GM18873 (cell line): ENCODE data around the gene SYNDIG1.
"Not testable (repeated sequence)": the region's sequence is repeated elsewhere in the genome, so short reads cannot be mapped to it uniquely, and the experiment has no call there.

Experiments
- ATAC-seq: cut with Tn5 transposase; IDR thresholded peaks from one replicate; pipeline ENCODE4 v1.9.1; 2021; ENCODE audit warnings: mild to moderate bottlenecking, moderate library complexity, moderate number of reproducible peaks; ENCODE audit not compliant: unreplicated experiment, low FRiP score

The SYNDIG1 gene

DNA sequence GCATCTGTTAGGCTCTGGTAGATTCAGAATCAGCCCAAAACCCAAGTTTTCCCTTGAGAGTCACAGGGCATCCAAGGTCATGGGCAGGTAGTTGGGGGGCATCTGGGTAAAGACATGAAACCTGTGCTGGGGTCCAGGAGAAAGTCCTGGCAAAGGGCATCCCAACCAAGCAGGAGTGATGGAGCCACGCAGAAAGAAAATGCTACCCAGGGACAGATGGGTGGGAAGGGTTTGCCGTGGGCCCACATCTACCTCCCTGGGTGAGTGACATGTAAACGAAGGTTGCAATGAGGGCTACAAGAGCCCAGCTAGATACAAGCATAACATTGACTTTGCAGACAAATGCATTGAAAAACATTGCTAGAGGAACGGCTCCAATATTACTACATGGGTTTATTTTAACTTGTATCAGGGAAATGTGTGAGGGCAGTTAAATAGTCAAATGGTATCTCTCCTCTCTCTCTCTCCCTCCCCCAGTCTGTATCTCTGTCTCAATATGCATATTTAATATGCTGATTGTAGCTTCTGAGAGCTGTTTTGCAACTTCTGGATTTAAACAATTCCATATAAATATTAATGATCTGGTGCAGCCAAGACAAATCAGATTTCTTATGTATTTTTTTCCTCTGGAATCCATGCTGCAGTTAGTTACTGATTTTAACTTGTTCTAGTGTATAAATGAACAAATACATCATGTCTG is 135.7 kb downstream of the SYNDIG1 start:
- ATAC-seq, result no peak

DNA sequence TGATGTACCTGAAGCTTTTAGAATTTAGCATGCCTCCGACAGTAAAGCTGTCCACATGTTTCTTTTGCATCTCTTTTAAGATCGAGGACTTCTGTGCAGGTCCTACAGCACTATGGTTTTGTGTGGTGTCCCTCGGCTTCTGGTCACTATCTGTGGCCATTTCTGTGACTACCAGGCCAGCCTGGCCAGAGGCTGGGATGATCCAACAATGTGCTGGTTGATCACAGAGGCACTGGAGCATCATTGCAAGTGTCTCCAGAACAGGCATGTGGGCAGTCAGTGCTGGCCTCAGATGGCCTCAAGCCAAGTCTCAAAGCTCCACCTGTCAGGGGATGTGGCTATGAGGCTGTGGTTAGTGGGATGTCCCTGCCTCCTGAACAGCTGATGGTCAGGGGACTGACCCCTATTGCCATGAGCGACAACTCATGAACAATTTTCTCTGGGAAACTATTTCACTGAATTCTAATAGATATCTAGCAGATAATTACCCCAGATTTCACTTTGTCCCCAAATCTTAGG is 136.6 kb downstream of the SYNDIG1 start:
- no peak for ATAC-seq

DNA sequence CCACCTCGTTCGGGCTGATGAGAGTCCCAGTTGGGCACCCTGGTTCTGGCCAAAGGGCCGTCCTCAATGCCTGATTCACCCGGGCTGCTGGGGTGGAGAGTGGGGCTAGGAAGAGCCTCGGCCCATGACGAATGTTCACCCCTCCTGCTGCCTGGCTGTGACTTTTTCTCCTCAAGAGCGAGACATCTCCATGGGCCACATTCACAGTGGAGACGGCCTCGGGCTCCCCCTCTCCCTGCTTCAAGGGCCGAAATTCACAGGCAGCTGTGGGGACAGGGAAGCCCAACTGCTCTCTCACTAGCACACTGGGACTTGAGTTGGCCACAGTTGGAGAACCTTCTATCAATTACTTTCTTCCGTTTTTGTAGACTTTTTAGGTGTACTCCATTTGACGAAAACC is 138.0 kb downstream of the SYNDIG1 start:
- no peak for ATAC-seq

DNA sequence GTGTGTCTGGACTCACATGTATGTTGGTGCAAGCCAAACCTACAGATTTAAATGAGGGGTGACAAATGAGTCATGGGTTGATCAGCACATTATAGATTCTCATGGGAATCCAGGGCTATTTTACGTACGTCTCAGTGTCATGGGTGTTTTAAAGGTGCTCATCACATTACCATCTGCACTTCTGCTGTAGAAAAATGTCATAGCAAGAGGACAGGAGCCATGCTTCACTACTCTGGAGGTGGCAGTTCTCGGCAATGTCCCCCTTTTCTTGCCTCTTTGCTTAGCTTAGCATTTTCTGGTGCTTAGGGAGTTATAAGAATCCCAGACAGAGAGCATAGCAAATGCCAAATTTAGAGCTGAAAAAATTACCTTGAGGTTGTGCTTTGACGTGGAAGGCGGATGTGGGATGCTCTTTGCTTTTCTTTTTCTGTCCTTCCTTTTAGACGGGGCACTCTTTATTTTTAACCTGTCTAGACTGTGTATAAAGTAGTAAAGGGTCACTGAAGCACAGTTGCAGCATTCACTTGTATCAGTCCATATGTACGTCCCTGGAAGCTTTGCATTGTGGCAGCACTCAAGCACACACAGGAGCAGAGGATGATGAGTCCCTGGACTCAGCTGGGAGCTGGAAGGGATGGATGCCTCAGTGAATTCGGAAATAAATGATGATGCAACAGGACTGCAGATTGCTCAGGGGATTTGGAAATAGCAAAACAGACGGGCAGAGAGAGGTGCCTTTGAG is 139.7 kb downstream of the SYNDIG1 start:
- peak; percentile 44 for ATAC-seq

DNA sequence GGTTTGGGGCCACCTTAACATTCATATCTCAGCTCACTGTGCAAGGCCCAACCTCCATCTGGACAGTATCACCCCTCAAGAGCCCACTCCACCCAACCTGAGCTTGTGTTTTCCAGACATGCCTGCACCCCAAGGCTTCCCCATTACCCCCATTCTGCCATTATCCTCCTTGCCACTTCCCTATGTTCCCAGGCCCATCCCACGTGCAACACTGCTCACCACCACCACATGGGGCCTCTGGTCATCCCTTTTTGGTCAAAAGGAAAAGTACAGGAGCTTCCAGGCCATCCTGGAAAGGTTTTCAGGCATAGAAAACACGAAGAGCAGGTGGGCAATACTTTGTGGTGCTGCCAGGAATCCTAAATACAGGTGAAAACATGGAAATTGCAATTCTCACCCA is 140.3 kb downstream of the SYNDIG1 start:
- no peak for ATAC-seq

DNA sequence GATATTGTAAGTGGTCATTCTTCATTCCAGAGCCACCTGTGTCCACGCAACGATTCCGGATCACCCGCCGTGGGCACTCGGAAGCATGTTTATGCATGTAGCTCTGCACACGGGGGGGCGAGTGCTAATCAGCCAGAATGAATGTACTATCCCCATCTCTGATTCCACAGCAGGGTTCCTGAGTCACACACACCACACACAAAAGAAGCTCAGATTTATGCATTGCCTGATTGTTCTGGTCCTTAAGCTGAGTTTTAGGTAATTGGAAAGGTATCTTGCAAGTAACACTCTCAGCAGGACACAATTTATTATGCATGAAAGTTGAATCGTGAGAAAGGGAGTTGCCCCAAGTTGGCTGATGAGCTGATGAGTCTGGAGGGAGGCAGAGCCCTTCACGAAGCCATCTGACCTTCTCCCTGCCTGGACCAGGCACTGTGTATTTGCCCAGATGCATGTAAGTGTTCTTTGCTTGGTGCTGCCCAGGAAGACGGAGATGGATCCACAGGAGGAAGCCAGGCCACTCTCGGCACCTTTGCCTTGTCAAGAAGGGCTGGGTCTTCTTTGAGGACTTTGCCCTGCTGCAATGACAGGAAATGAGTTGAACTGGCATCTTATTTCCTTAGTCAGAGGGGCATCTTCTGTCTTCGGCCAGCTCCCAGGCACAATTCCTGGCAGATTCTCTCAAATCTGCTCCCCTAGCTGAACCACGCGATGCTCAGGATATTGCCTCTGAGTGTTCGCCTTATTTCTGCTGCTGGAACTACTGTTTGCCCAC is 141.1 kb downstream of the SYNDIG1 start:
- no peak for ATAC-seq

DNA sequence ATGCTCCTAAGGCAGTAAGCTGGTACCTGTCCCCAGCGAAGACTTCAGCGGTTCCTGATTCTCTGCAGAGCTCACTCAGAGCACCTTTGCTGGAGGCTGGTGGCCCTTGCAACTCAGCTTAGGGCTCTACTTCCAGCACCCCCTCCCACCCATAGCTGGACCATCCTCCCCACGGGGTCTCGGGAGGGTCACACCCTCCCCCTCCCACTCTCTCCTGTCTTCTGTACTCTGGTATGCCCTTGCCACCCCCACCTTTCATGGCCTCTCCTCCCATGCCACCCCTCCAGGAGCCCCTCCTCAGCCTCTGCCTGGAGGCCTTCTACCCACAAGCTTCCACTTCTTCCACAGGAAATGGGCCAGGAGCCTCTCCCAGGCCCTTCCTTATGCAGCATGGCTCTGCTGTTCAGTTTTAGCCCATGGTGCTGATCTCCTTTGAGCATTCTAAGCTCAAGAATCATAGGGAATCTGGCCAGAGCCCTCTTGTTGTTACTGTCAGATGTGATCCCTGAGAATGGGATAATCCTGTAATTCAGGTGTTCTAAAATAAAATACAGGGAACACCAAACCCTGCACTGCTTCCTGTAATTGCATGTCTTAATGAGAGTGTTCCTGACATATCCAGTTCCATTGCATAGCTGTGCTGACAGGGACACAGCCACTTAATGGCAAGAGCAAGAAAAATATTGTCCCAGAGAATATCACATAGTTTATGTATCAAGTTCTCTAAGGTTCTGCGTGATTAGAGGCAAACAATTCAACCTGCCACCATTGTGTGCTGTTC is 142.1 kb downstream of the SYNDIG1 start:
- ATAC-seq, result no peak

DNA sequence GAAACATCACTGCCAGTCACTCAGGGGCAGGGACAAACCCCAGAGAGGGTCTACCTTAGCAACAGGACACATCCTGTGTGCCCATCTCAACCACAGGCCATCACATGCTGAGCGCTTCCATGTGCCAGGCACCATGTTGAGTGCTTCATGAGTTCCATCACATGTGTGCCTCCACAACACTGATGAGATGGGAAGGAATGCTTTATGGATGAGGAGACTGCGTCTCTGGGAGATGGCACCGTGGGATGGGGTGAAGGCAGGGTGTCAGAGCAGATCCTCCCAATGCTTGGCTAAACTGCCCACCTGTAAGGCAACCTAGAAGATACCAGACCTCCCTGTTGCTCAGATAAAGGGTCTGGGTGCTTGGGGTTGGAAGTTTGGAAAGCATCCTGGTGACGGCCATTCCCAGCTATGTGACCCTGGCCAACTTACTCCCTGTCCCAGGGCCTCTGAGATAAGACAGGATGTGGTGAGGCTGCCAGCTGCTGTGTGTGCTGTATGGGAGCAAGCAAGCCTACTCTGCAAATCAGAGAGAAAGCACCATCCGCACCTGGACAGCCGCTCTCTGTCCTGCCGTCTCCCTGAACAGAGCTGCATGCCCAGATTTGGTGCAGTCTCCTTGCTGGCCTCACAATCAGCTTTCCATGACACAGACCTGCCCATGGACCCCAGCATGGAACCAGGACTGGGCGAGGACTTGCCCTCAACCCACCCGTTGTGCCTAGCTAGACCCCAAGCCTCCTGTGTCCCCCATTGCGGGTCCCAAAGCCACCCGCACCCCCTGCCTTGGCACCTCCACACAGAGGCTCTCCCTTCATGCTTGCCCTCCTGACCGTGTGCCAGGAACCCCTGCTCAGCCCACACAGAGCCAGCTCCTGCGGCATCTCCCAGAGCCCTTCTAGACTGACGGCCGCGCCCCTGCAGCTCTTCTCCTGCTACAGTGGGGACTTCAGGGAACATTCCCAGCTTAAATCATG is 143.7 kb downstream of the SYNDIG1 start:
- no peak for ATAC-seq

DNA sequence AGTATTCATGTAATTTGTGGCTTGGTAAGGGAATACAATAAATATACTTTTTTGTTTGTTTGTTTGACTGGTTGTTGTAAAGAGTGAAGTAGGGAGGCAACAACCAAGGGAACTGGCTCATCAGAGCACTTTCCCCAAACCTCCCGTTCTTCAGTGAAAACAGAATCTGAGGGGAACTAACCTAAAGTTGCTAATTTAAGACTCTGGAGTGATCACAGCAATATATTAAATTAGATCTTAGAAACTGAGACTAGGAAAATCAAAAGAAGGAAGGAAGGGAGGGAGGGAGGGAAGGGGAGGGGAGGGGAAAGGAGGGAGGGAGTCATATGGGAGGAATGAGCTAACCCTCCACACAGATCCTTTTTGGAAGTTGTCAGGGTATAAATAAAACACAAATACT is 144.9 kb downstream of the SYNDIG1 start:
- ATAC-seq, result no peak

DNA sequence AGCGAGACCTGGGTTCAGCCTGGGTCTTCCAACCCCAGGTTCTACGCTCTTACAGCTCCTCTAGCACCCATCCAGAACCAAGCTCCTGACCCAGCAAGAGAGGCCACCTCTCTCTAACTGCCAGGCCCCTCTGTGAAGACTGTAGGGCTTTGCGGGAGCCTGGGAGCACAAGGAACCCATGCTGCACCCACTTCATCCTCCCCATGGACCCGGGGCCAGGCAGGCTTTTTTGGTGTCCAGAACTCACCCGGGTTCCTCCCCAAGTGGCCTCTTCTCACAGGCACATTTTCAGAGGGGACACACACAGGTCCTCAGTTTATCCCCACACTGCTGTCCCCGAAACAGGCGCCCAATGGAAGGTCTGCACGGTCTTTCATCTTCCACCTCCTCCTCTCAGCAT is 145.9 kb downstream of the SYNDIG1 start:
- ATAC-seq, result no peak

DNA sequence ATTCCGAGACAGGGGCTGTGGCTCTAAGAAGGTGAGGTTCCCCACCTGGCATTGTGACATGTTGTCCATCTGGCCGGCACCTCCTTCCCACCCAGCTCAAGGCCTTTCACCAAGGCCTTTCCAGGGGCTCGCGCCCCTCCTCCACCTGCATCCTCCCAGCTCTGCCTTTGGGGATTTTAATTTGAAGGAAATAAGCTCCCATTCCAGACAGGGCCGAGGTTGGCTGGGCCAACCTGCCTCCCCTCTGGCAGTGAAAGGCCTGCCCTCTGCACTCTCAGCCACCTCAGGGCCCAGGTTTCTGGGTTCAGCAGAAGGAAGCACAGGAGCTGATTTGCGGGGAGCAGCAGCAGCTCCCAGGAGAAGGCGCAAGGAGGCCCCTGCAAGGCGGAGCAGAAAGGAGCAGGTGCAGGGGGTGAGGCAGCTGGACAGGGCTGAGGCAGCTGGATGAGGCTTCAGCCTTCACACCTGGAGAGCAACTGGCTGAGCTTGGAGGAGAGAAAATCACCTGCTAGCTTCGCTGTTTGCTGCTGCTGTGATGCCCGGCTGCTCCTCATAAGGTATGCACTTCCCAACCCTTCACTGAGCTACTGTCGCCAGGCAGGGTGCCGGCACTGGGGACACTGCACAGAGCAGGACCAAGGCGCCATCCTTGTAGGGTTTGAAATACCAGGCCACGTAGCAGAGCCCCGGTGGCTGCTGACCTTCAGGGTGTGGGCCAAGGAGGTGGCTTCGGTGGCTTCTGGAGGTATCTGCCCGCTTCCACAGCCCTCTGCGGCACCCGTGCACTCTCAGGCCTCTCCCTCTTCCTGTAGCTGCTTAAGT is 147.0 kb downstream of the SYNDIG1 start:
- no peak for ATAC-seq

DNA sequence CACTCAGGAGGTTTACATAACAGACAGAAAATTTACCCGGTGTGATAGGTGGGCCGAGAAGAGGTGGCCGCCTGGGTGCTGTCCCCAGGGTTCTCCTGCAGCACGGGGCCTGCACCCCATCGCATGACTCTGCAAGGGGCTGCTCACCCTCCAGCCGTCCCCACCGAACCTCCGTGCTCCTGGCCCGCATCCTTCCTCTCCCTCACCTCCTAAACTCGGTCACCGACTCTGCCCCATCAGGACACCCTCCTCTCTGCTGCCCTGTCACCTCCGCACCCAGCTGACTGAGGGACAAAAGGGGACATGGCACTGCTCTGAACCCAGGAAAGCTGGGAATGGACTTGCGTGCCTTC is 147.6 kb downstream of the SYNDIG1 start:
- no peak for ATAC-seq

DNA sequence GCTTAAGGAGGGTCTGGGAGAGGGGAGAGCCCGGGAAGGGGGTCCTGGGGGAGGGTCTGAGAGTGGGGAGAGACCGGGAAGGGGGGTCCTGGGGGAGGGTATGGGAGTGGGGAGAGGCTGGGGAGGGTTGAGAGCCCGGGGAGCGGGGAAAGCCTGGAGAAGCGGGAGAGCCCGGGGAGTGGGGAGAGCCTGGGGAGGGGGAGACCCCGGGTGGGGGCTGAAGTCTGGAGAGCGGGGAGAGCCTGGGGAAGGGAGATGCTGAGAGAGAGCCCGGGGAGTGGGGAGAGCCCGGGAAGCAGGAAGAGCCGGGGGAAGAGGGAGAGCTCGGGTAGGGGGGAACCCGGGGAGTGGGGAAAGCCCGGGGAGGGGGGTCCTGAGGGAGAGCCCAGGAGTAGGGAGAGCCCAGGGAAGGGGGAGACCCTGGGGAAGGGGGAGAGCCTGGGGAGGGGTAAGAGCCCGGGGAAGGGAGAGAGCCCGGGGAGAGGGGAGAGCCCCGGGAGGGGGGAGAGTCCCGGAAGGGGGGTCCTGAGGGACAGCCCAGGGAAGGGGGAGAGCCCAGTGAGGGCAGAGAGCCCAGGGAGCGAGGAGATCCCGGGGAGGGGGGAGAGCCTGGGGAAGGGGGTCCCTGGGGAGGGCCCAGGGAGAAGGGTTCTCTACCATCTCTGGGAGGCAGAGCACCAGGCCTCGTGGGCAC is 148.5 kb downstream of the SYNDIG1 start:
- no peak for ATAC-seq

DNA sequence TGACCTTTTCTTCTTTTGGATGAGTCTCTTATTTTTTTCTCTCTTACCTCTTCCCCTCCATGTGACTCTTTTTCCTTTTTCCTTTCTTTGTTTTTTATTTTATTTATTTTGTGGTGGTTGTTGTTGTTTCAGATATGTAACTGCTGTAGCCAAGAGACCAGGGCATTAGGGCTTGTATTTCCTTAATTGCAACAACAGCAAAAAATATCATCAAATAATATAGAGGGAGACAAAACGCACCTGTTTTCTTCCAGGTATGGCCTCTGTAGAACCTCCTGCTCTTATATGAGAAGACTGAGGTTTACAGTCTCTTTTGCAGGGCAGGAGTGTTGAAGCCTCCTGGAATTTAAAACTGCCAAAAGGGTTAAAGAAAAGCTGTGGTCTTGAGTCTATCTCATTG is 149.3 kb downstream of the SYNDIG1 start:
- ATAC-seq, result no peak

DNA sequence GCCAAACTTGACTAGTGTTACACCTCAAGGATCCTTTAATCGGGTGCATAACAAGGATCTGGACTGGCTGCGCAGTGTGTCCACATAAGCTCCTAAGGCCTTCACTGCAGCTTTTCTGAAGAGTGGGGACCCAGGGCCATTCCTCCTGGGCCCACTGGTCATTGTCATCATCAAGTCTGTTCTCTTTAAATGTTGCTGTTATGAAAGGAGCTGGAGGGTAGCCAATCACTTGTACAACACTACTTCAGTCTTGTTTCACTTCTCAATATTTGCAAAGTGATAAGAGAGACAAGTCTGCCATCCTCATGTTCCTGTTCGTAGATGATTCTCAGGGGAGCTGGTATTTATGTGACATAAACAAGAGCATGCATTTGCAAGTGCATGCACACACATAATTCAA is 149.8 kb downstream of the SYNDIG1 start:
- ATAC-seq, result no peak

DNA sequence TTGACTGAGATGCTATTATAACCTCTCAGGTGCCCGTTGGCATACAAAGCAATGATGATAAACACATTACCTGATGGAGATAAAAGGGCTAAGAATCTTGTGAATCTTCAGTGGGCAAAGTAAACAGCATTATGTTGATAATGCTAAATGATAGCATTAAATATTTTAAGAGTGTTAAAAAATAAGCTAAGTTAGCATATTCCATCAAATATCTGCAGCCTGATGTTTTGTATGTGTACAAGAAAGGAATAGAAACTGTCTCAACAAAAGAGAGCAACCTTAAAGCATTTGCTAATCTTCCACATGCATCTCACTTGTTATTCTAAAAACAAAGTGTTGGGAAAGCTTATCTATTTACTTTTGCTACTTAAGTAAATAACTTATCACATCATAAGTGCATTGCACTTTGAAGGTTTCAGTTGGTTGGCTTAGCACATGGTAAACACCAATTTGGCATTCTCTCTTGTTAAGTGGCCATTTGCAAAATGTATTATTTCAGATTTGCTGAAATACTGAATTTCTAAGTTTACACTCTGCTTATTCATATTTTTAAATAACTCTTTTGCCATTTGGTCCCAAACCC is 151.6 kb downstream of the SYNDIG1 start:
- ATAC-seq, result no peak

DNA sequence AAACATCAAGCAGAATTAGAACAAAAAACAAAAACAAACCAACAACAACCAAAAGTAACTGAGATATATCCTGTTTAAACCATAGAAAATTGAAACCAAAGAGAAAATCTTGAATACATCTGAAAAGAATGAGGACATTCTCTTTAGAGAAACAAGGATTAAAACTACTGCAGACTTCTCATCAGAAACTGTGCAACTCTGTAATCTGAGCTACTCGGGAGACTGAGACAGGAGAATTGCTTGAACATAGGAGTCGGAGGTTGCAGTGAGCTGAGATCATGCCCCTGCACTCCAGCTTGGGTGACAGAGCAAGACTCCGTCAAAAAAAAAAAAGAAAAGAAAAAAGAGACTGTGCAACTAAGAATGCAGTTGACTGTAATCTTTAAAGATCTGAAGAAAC is 153.4 kb downstream of the SYNDIG1 start:
- ATAC-seq, result no peak

DNA sequence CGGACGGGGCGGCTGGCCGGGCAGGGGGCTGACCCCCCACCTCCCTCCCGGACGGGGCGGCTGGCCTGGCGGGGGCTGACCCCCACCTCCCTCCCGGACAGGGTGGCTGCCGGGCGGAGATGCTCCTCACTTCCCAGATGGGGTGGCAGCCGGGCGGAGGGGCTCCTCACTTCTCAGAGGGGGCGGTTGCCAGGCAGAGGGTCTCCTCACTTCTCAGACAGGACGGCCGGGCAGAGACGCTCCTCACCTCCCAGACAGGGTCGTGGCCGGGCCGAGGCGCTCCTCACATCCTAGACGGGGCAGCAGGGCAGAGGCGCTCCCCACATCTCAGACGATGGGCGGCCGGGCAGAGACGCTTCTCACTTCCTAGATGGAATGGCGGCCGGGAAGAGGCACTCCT is 156.7 kb downstream of the SYNDIG1 start:
- ATAC-seq, result not testable (repeated sequence)
